Panc1 (cell line): Measurements from ENCODE around the gene AP4E1.

ENCODE experiments used
- TF ChIP-seq, protein P1 (sequence below): fragments of 450-650 bp; IDR thresholded peaks from 2 replicates; pipeline ENCODE4 v1.5.1; 2017; ENCODE audit warnings: mild to moderate bottlenecking
- TF ChIP-seq, protein P2 (sequence below), 2 experiments: IDR thresholded peaks; 2 replicates each; pipeline ENCODE4 v1.6.1; 2011 to 2012; ENCODE audit warnings: low read depth in 2 of 2, control low read depth in 1 of 2, low read length in 1 of 2, mild to moderate bottlenecking in 1 of 2, moderate library complexity in 1 of 2; ENCODE audit not compliant: insufficient read depth in 1 of 2

DNA sequence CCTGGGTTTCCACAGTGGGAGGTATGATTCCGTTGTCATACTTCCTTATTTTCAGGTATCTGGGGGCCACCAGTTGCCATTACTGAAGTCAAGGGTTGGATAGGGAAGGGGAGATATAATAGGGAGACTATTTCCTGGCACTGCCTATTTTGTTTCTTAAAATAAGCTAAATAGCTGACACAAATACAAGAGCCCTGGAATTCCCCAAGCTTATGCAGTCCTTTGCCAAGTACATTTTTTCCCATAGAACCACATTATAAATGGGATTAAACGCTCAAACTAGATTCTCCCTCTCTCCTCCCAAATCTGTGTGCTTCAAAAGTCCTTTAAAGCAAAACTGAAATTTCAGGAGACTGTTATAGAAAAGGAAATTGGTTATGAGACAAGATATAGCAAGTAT lies 68.7 kb downstream of the AP4E1 start:
- TF ChIP-seq, protein P1, sequence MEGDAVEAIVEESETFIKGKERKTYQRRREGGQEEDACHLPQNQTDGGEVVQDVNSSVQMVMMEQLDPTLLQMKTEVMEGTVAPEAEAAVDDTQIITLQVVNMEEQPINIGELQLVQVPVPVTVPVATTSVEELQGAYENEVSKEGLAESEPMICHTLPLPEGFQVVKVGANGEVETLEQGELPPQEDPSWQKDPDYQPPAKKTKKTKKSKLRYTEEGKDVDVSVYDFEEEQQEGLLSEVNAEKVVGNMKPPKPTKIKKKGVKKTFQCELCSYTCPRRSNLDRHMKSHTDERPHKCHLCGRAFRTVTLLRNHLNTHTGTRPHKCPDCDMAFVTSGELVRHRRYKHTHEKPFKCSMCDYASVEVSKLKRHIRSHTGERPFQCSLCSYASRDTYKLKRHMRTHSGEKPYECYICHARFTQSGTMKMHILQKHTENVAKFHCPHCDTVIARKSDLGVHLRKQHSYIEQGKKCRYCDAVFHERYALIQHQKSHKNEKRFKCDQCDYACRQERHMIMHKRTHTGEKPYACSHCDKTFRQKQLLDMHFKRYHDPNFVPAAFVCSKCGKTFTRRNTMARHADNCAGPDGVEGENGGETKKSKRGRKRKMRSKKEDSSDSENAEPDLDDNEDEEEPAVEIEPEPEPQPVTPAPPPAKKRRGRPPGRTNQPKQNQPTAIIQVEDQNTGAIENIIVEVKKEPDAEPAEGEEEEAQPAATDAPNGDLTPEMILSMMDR = no peak
- TF ChIP-seq, protein P2, sequence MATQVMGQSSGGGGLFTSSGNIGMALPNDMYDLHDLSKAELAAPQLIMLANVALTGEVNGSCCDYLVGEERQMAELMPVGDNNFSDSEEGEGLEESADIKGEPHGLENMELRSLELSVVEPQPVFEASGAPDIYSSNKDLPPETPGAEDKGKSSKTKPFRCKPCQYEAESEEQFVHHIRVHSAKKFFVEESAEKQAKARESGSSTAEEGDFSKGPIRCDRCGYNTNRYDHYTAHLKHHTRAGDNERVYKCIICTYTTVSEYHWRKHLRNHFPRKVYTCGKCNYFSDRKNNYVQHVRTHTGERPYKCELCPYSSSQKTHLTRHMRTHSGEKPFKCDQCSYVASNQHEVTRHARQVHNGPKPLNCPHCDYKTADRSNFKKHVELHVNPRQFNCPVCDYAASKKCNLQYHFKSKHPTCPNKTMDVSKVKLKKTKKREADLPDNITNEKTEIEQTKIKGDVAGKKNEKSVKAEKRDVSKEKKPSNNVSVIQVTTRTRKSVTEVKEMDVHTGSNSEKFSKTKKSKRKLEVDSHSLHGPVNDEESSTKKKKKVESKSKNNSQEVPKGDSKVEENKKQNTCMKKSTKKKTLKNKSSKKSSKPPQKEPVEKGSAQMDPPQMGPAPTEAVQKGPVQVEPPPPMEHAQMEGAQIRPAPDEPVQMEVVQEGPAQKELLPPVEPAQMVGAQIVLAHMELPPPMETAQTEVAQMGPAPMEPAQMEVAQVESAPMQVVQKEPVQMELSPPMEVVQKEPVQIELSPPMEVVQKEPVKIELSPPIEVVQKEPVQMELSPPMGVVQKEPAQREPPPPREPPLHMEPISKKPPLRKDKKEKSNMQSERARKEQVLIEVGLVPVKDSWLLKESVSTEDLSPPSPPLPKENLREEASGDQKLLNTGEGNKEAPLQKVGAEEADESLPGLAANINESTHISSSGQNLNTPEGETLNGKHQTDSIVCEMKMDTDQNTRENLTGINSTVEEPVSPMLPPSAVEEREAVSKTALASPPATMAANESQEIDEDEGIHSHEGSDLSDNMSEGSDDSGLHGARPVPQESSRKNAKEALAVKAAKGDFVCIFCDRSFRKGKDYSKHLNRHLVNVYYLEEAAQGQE (IDR thresholded peaks at IDR 0.05; ENCODE audit: insufficient read depth in 1 of 2, low read depth in 2 of 2, low read length in 1 of 2) = no peak
